Thyroid gland (tissue), 4 donors: ENCODE data around the gene HRAS. TPM values are rescaled to one million over a fixed set of nuclear protein-coding genes. Genes with fewer than 3 reads are reported as not detected.

Experiments used
- DNase-seq, 2 donors: peaks; one replicate each; pipeline ENCODE4 v3.0.0-alpha.2; 2019
- H3K27ac ChIP-seq, 3 donors: fragments of 200-600 bp; sonication (generic); 1 replicate in 2 of 3; 2 replicates in 1 of 3; pipeline ENCODE4 v1.5.1; 2016 to 2019; ENCODE audit warnings: mild to moderate bottlenecking in 1 of 3, moderate library complexity in 1 of 3
- H3K27me3 ChIP-seq: fragments of 200-600 bp; sonication (generic); one replicate; pipeline ENCODE4 v1.5.1; 2019
- H3K36me3 ChIP-seq, 2 donors: fragments of 200-600 bp; sonication (generic); one replicate each; pipeline ENCODE4 v1.5.1; 2016 to 2019
- H3K4me1 ChIP-seq, 2 donors: fragments of 200-600 bp; sonication (generic); one replicate each; pipeline ENCODE4 v1.5.1; 2017 to 2019
- H3K4me3 ChIP-seq, 3 donors: fragments of 200-600 bp; sonication (generic); replicated peaks in 1 of 3; 1 replicate in 2 of 3; 2 replicates in 1 of 3; pipeline ENCODE4 v1.5.1; 2016; ENCODE audit warnings: mild to moderate bottlenecking in 1 of 3
- H3K9me3 ChIP-seq: fragments of 200-600 bp; sonication (generic); one replicate; pipeline ENCODE4 v1.5.1; 2017
- POLR2A ChIP-seq, 2 donors: fragments of 450-650 bp; IDR thresholded peaks; one replicate each; pipeline ENCODE4 v1.6.1; 2017; ENCODE audit warnings: antibody characterized with exemption in 2 of 2, mild to moderate bottlenecking in 2 of 2, moderate library complexity in 1 of 2
- WGBS, 2 donors: methylation state at CpG; one replicate each; pipeline ENCODE4 v1.1.5; 2017; 5-methylcytosine and 5-hydroxymethylcytosine counted together
- intact Hi-C: fragments of 100-400 bp; cut with DNase I; formaldehyde crosslinking; loops from one replicate; pipeline ENCODE4 v1.15.1; 2023
- total RNA-seq, 4 donors: library from RNA; depleted of rRNA; stranded (reverse); fragments of >200 nt; gene quantifications; one replicate each; pipeline ENCODE4 v1.2.3, GENCODE V29; 2016
- TF ChIP-seq, protein P1 (sequence below), 6 experiments: fragments of 200-600 bp in 3 of 6; fragments of 450-650 bp in 3 of 6; sonication (generic) in 3 of 6; IDR thresholded peaks; one replicate each; pipeline ENCODE4 v1.5.1; 2016 to 2019; ENCODE audit warnings: antibody characterized with exemption in 6 of 6, mild to moderate bottlenecking in 2 of 6, inconsistent platforms in 1 of 6, moderate library complexity in 1 of 6

The HRAS gene
- total RNA-seq, 4 donors from 2014 or later = 16.9 to 41.3 (median 29.9) TPM

DNA sequence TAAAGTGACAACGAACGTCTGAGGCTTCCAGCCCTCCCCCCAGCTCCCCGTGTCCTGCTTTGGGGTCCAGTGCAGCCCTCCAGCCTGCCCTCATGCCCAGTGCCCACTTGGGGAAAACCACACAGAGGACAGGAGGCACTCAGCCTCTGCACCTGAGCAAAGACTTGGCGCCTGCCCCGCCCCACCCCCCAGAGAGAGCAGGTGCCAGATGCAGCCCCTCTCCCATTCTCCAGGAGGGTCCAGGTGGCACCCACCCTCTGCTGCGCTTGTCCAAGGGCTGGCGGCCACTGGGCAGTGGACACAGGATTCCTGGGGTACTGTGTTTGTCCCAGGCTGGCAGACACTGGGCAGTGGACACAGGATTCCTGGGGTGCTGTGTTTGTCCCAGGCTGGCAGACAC is 44.0 kb downstream of the HRAS start:
- intact Hi-C loops = no loop called here
- H3K27ac ChIP-seq = no peak overlapping the region
- no peak for DNase-seq
- no peaks in the 10 kb centered on the region for H3K27me3 ChIP-seq
- WGBS, 2 donors = 88 to 100% methylated on average over 3 of the region's 7 CpGs
- TF ChIP-seq, protein P1, sequence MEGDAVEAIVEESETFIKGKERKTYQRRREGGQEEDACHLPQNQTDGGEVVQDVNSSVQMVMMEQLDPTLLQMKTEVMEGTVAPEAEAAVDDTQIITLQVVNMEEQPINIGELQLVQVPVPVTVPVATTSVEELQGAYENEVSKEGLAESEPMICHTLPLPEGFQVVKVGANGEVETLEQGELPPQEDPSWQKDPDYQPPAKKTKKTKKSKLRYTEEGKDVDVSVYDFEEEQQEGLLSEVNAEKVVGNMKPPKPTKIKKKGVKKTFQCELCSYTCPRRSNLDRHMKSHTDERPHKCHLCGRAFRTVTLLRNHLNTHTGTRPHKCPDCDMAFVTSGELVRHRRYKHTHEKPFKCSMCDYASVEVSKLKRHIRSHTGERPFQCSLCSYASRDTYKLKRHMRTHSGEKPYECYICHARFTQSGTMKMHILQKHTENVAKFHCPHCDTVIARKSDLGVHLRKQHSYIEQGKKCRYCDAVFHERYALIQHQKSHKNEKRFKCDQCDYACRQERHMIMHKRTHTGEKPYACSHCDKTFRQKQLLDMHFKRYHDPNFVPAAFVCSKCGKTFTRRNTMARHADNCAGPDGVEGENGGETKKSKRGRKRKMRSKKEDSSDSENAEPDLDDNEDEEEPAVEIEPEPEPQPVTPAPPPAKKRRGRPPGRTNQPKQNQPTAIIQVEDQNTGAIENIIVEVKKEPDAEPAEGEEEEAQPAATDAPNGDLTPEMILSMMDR (IDR thresholded peaks at IDR 0.05) = no peak
- TF ChIP-seq POLR2A (IDR thresholded peaks at IDR 0.05) = no peak
- no peak overlapping the region for H3K4me3 ChIP-seq
- peaks cover 19 to 28% of the 10 kb centered on the region in 2 donors for H3K36me3 ChIP-seq
- no peaks in the 10 kb centered on the region for H3K9me3 ChIP-seq
- peaks cover 0 to 3% of the 10 kb centered on the region in 2 donors for H3K4me1 ChIP-seq

DNA sequence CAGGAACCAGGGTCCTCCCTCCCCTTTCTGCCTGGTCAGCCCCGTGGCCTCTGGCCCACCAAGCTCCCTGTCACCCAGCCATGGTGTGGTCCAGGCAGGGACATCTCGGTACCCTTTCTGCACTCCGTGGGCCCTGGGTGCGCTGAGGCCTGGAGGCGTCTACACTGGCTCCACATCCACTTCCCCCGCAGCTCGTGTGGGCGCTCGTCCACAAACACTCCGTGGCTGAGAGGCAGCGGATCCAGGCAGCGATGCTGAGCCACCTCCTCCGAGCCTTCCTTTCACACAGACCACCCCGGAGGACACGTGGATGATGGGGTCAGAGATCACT is 44.5 kb downstream of the HRAS start:
- WGBS, 2 donors = 95% methylated on average over 5 to 14 of the region's 15 CpGs
- peaks cover 0 to 3% of the 10 kb centered on the region in 2 donors for H3K4me1 ChIP-seq
- TF ChIP-seq POLR2A (IDR thresholded peaks at IDR 0.05) = no peak
- TF ChIP-seq, protein P1 (IDR thresholded peaks at IDR 0.05) = no peak
- intact Hi-C loops = no loop called here
- no peak overlapping the region for H3K4me3 ChIP-seq
- H3K36me3 ChIP-seq = peaks cover 19 to 24% of the 10 kb centered on the region in 2 donors
- DNase-seq = no peak
- no peak overlapping the region for H3K27ac ChIP-seq
- no peaks in the 10 kb centered on the region for H3K27me3 ChIP-seq
- H3K9me3 ChIP-seq = no peaks in the 10 kb centered on the region

DNA sequence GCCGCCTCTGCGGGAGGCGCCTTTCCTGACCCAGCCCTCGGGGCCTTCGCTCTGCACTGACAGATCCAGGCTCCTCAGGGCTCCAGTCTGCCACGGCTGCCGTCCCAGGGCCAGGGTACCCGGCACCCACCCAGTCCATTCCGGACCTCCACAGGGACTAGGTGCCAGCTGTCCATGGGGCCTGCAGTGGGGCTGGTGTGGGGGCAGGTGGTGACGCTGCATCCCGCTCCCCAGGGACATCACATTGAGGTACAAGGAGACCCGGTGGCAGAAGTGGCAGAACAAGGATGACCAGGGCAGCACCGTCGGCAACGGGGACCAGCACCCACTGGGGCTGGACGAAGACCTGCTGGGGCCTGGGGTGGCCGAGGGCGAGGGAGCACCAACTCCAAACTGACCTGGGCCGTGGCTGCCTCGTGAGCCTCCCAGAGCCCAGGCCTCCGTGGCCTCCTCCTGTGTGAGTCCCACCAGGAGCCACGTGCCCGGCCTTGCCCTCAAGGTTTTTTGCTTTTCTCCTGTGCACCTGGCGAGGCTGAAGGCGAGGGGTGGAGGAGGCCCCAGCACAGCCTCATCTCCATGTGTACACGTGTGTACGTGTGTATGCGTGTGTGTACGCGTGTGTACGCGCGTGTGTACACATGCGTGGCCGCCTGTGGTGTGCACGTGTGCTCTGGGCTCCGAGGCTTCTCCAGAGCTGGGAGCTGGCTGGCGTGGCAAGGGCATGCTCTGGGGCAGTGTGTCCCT is 45.0 kb downstream of the HRAS start:
- intact Hi-C loops = no loop called here
- TF ChIP-seq, protein P1 (IDR thresholded peaks at IDR 0.05) = no peak
- no peak for TF ChIP-seq POLR2A (IDR thresholded peaks at IDR 0.05)
- Histone ChIP-seq H3K36me3 (peaks cover 19 to 23% of the 10 kb centered on the region in 2 donors), H3K27me3 (no peaks in the 10 kb centered on the region), H3K27ac (no peak overlapping the region), H3K4me1 (peaks cover 0 to 3% of the 10 kb centered on the region in 2 donors), H3K9me3 (no peaks in the 10 kb centered on the region), H3K4me3 (no peak overlapping the region)
- WGBS, 2 donors = 92 to 94% methylated on average over 19 to 36 of the region's 38 CpGs
- no peak for DNase-seq

DNA sequence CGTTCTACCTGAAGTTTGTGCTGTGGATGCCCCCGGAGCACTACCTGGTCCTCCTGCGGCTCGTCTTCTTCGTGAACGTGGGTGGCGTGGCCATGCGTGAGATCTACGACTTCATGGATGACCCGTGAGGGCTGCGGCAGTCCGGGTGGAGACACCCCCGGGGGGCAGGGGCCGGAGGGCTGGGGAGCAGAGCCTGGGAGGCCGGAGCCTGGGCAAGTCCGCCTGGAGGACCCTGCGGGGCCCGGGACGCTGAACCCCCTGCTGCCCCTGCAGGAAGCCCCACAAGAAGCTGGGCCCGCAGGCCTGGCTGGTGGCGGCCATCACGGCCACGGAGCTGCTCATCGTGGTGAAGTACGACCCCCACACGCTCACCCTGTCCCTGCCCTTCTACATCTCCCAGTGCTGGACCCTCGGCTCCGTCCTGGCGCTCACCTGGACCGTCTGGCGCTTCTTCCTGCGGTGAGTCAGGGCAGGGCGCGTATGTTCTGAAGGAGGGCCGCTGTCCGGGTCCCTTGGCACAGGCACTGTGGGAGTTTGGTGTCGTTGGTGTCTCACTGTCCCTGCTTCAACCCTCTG is 45.7 kb downstream of the HRAS start:
- WGBS, 2 donors = 97% methylated on average over 22 of the region's 37 CpGs; no CpG with 5 or more reads in 1 of the 2 donors
- Histone ChIP-seq H3K9me3 (no peaks in the 10 kb centered on the region), H3K27ac (no peak overlapping the region), H3K27me3 (no peaks in the 10 kb centered on the region), H3K4me3 (no peak overlapping the region), H3K36me3 (peaks cover 16 to 21% of the 10 kb centered on the region in 2 donors), H3K4me1 (peaks cover 0 to 3% of the 10 kb centered on the region in 2 donors)
- no peak for DNase-seq
- no peak for TF ChIP-seq POLR2A (IDR thresholded peaks at IDR 0.05)
- TF ChIP-seq, protein P1 (IDR thresholded peaks at IDR 0.05) = no peak
- intact Hi-C loops = no loop called here

DNA sequence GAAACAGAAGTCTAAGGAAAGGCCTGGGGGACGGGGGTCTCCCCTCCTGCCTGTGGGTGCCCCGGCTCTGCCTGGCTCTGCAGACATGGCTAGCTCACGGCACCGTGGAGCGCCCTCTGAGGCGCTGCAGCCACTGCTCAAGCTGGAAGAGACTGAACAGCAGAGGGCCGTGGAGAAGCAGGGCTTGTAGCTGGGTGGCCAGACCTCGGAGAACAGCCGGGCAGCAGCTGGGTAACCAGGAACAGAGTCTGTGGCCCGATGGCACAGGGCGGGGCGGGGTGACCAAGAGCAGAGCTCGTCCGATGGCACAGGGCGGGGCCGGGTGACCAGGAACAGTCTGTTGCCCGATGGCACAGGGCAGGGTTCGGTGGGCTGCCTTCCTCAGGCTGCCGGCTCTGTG is 46.4 kb downstream of the HRAS start:
- 96 to 98% methylated on average over 14 to 19 of the region's 19 CpGs for WGBS, 2 donors
- no peak for DNase-seq
- TF ChIP-seq, protein P1 (IDR thresholded peaks at IDR 0.05) = no peak
- no peak for TF ChIP-seq POLR2A (IDR thresholded peaks at IDR 0.05)
- no peaks in the 10 kb centered on the region for H3K27me3 ChIP-seq
- no peaks in the 10 kb centered on the region for H3K9me3 ChIP-seq
- peaks cover 0 to 3% of the 10 kb centered on the region in 2 donors for H3K4me1 ChIP-seq
- intact Hi-C loops = no loop called here
- H3K27ac ChIP-seq = no peak overlapping the region
- no peak overlapping the region for H3K4me3 ChIP-seq
- peaks cover 9 to 14% of the 10 kb centered on the region in 2 donors for H3K36me3 ChIP-seq
